Sigmoid colon (tissue), 4 donors: Measurements from ENCODE around the gene IL4I1.

Source experiments
- POLR2AphosphoS5 ChIP-seq, 4 donors: sonication (generic); formaldehyde crosslinking; IDR thresholded peaks; one replicate each; pipeline ENCODE4 v1.6.1; 2017; ENCODE audit warnings: antibody characterized with exemption in 4 of 4
- TF ChIP-seq, protein P1 (sequence below), 4 experiments: fragments of 450-650 bp in 3 of 4; fragments of 200-600 bp in 1 of 4; IDR thresholded peaks; one replicate each; pipeline ENCODE4 v1.5.1; 2016 to 2019; ENCODE audit warnings: antibody characterized with exemption in 4 of 4, mild to moderate bottlenecking in 3 of 4, moderate library complexity in 2 of 4

DNA sequence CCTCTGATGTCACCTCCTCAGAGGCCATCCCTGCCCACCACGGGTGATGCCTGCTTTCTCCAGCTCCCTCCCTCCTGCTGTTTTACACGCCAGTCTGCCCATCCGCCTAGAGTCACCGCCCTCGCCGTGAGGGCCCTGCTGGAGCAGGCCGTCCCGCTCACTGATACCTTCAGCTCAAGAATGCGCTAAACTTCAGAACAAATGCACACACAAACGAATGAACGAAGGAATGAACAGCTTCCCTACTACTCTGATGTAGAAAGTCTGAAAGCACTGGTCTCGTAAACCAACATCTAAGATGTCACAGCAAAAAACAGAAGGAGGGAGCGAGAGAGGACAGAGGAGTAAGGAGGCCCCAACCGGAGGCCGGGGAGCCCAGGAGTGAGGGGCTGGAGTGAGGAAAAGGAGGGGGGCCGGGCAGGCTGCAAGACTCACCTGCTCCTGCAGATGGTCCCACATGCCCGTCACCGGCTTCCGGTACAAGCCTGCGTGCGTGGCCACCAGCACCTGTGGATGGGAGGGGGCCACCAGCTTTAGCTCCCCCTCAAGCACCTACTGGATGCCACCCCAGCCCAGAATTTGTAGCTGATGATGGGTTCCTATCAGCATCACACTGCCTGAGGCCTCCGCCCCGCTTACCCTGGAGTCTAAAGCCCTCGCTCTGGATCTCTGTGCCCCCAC, 33.3 kb downstream of the IL4I1 start:
- TF ChIP-seq POLR2AphosphoS5 (IDR thresholded peaks at IDR 0.05) = no peak
- TF ChIP-seq, protein P1, sequence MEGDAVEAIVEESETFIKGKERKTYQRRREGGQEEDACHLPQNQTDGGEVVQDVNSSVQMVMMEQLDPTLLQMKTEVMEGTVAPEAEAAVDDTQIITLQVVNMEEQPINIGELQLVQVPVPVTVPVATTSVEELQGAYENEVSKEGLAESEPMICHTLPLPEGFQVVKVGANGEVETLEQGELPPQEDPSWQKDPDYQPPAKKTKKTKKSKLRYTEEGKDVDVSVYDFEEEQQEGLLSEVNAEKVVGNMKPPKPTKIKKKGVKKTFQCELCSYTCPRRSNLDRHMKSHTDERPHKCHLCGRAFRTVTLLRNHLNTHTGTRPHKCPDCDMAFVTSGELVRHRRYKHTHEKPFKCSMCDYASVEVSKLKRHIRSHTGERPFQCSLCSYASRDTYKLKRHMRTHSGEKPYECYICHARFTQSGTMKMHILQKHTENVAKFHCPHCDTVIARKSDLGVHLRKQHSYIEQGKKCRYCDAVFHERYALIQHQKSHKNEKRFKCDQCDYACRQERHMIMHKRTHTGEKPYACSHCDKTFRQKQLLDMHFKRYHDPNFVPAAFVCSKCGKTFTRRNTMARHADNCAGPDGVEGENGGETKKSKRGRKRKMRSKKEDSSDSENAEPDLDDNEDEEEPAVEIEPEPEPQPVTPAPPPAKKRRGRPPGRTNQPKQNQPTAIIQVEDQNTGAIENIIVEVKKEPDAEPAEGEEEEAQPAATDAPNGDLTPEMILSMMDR (IDR thresholded peaks at IDR 0.05) = no peak
